OCI-M2 (cell line): Measurements from ENCODE around the gene OR9Q1.

Experiments
- DNase-seq: peaks from one replicate; lab custom pipeline; 2025; ENCODE audit not compliant: unreplicated experiment; lab: John Stamatoyannopoulos, UW

Gene OR9Q1

GRCh38 chr11:58030653-58031052, 7.0 kb downstream of the OR9Q1 start, which contains the start of gene OR6Q1:
Gene OR6Q1 (plus strand): TSS chr11:58030953. CDS start chr11:58030953, 0 bp downstream.
- DNase-seq: no peak

- no peak for DNase-seq
Measured at GRCh38 chr11:58034471-58034870, 10.8 kb downstream of the OR9Q1 start.

- DNase-seq: no peak
Measured at GRCh38 chr11:58039589-58039988, 15.9 kb downstream of the OR9Q1 start.

GRCh38 chr11:58043379-58043778, 19.7 kb downstream of the OR9Q1 start:
- DNase-seq: no peak

GRCh38 chr11:58046231-58046630, 22.6 kb downstream of the OR9Q1 start:
- DNase-seq: no peak

GRCh38 chr11:58047818-58048217, 24.1 kb downstream of the OR9Q1 start:
- DNase-seq: no peak

- DNase-seq: no peak
Measured at GRCh38 chr11:58055806-58056401, 32.2 kb downstream of the OR9Q1 start.

- DNase-seq: no peak
Measured at GRCh38 chr11:58057481-58057880, 33.8 kb downstream of the OR9Q1 start.

GRCh38 chr11:58058276-58059006, 34.8 kb downstream of the OR9Q1 start:
- no peak for DNase-seq

GRCh38 chr11:58059007-58059350, 35.3 kb downstream of the OR9Q1 start:
- no peak for DNase-seq

GRCh38 chr11:58060535-58060934, 36.9 kb downstream of the OR9Q1 start:
- DNase-seq: no peak

- DNase-seq: no peak
Measured at GRCh38 chr11:58060939-58061672, 37.4 kb downstream of the OR9Q1 start.

- DNase-seq: no peak
Measured at GRCh38 chr11:58061813-58062212, 38.1 kb downstream of the OR9Q1 start.

- DNase-seq: no peak
Measured at GRCh38 chr11:58067685-58068084, 44.0 kb downstream of the OR9Q1 start.

GRCh38 chr11:58068655-58069054, 45.0 kb downstream of the OR9Q1 start:
- no peak for DNase-seq

- DNase-seq: no peak
Measured at GRCh38 chr11:58070585-58070984, 46.9 kb downstream of the OR9Q1 start.

GRCh38 chr11:58075781-58076180, 52.1 kb downstream of the OR9Q1 start:
- DNase-seq: no peak

GRCh38 chr11:58086528-58086927, 62.8 kb downstream of the OR9Q1 start:
- DNase-seq: no peak

GRCh38 chr11:58097437-58097836, 73.8 kb downstream of the OR9Q1 start:
- DNase-seq: no peak

- no peak for DNase-seq
Measured at GRCh38 chr11:58121096-58121495, 97.4 kb downstream of the OR9Q1 start.

GRCh38 chr11:58125469-58125868, 101.8 kb downstream of the OR9Q1 start, which contains the start of gene OR9I1:
Gene OR9I1 (minus strand): TSS chr11:58125530. CDS start chr11:58119444, 6,086 bp downstream.
- no peak for DNase-seq

- no peak for DNase-seq
Measured at GRCh38 chr11:58127350-58127749, 103.7 kb downstream of the OR9Q1 start.
